ENCODE data around the gene HOXD13. TPM values are rescaled to one million over a fixed set of nuclear protein-coding genes. Genes with fewer than 3 reads are reported as not detected.

HOXD13 gene
- total and polyA plus RNA-seq, 2 of the 13 experiments (the other 11 are each of a cell fraction or from before 2014, with no cell fraction given): not detected

- no peaks in the 10 kb centered on the region for H3K4me1 ChIP-seq (ENCODE audit: insufficient read depth, low read length)
- H3K27me3 ChIP-seq (ENCODE audit: control insufficient read depth in 1 of 2, insufficient read depth in 2 of 2, low read length in 2 of 2): peaks cover 20 to 74% of the 10 kb centered on the region in 2 experiments
- no peaks in the 10 kb centered on the region for H3K79me2 ChIP-seq (ENCODE audit: insufficient read depth, low read length)
- in situ Hi-C loops (cut with HindIII; ENCODE audit: extremely low pct_ligation_motif_present, low pct_unique_long_range_greater_than_20kb) (no loop called here), intact Hi-C loops (cut with micrococcal nuclease; ENCODE audit: unreplicated experiment) (no loop called here)
- DNase-seq (ENCODE audit: low spot score) (no peak), FAIRE-seq (no peak), ATAC-seq (no peak)
- ChIA-PET POLR2A (no interaction called here), CTCF (ENCODE audit: low intra/inter-chr PET ratio, low total read pairs) (no interaction called here)
- H3K27ac ChIP-seq (ENCODE audit: extremely low read length, insufficient read depth, low read length): no peak overlapping the region
- H3K9me3 ChIP-seq (ENCODE audit: low read length): no peaks in the 10 kb centered on the region
- H3K4me2 ChIP-seq (ENCODE audit: low read depth, low read length): no peak overlapping the region
- BruUV-seq (replicated peaks): no TSS peak
- H3K36me3 ChIP-seq (replicated peaks in 1 of 2; ENCODE audit: control insufficient read depth in 1 of 2, insufficient read depth in 2 of 2, low read length in 2 of 2): no peaks in the 10 kb centered on the region
- H3K4me3 ChIP-seq (replicated peaks in 1 of 3; ENCODE audit: insufficient read depth in 1 of 3, low read depth in 2 of 3, low read length in 3 of 3): no peak overlapping the region
- WGBS (ENCODE audit: low lambda C conversion rate): 66% methylated on average over 27 of the region's 30 CpGs
- TF ChIP-seq EED (CRISPR knock-in tag; IDR thresholded peaks at IDR 0.05): peak; percentile 27; the same call in 1 of the 2 replicates
- TF ChIP-seq THAP11 (CRISPR knock-in tag; IDR thresholded peaks at IDR 0.05): no peak
- H2AFZ ChIP-seq (ENCODE audit: low read length): no peak overlapping the region
- H3K9ac ChIP-seq (ENCODE audit: insufficient read depth, low read depth, low read length): no peak overlapping the region
- no peaks in the 10 kb centered on the region for H4K20me1 ChIP-seq (ENCODE audit: insufficient read depth, low read length)
Observed at GRCh38 chr2:176068419-176068832, 24.1 kb upstream of the HOXD13 start.

- TF ChIP-seq EZH2 (conservative IDR thresholded peaks at IDR 0.05; ENCODE audit: low read depth, low read length) (peak; percentile 73; the same call in 1 of the 2 replicates), ARNTL (CRISPR knock-in tag; IDR thresholded peaks at IDR 0.05) (no peak), FOXM1 (CRISPR knock-in tag; IDR thresholded peaks at IDR 0.05) (no peak)
- no peak overlapping the region for H3K4me3 ChIP-seq (replicated peaks in 1 of 3; ENCODE audit: insufficient read depth in 1 of 3, low read depth in 2 of 3, low read length in 3 of 3)
- in situ Hi-C loops (cut with HindIII; ENCODE audit: extremely low pct_ligation_motif_present, low pct_unique_long_range_greater_than_20kb): no loop called here
- no peak overlapping the region for H3K4me2 ChIP-seq (ENCODE audit: low read depth, low read length)
- H3K36me3 ChIP-seq (replicated peaks in 1 of 2; ENCODE audit: control insufficient read depth in 1 of 2, insufficient read depth in 2 of 2, low read length in 2 of 2): no peaks in the 10 kb centered on the region
- no peaks in the 10 kb centered on the region for H3K4me1 ChIP-seq (ENCODE audit: insufficient read depth, low read length)
- H2AFZ ChIP-seq (ENCODE audit: low read length): no peak overlapping the region
- H3K79me2 ChIP-seq (ENCODE audit: insufficient read depth, low read length): no peaks in the 10 kb centered on the region
- H3K9me3 ChIP-seq (ENCODE audit: low read length): no peaks in the 10 kb centered on the region
- ATAC-seq (no peak), FAIRE-seq (no peak), DNase-seq (ENCODE audit: low spot score) (no peak)
- no peak overlapping the region for H3K9ac ChIP-seq (ENCODE audit: insufficient read depth, low read depth, low read length)
- BruUV-seq (replicated peaks): no TSS peak
- 46% methylated on average over 58 of the region's 58 CpGs for WGBS (ENCODE audit: low lambda C conversion rate)
- POLR2A ChIA-PET: no interaction called here
- CTCF ChIA-PET (ENCODE audit: low intra/inter-chr PET ratio, low total read pairs): no interaction called here
- peaks cover 20 to 98% of the 10 kb centered on the region in 2 experiments for H3K27me3 ChIP-seq (ENCODE audit: control insufficient read depth in 1 of 2, insufficient read depth in 2 of 2, low read length in 2 of 2)
- H4K20me1 ChIP-seq (ENCODE audit: insufficient read depth, low read length): no peaks in the 10 kb centered on the region
- intact Hi-C loops (cut with micrococcal nuclease; ENCODE audit: unreplicated experiment): no loop called here
- H3K27ac ChIP-seq (ENCODE audit: extremely low read length, insufficient read depth, low read length): no peak overlapping the region
Observed at GRCh38 chr2:176071330-176072291, 20.9 kb upstream of the HOXD13 start.

All from HepG2 (cell line).